PC-9 (cell line): ENCODE measurements around the gene CLPTM1L. TPM values are rescaled to one million over a fixed set of nuclear protein-coding genes. Genes with fewer than 3 reads are reported as not detected.

ENCODE experiments used
- BruUV-seq: library from RNA; stranded (reverse); fragments of 400-500 nt; replicated peaks from 2 replicates; lab custom pipeline; 2021; lab: Mats Ljungman, UMichigan
- CTCF ChIA-PET: fragments of 300-600 bp; sonication (Branson Sonifier 250); formaldehyde crosslinking; loops from one replicate; lab custom pipeline; 2022; ENCODE audit warnings: antibody characterized with exemption; lab: Charles Lee
- POLR2A ChIA-PET: fragments of 300-600 bp; sonication (Branson Sonifier 250); formaldehyde crosslinking; loops from one replicate; lab custom pipeline; 2022; ENCODE audit warnings: antibody characterized with exemption; ENCODE audit not compliant: unreplicated experiment; lab: Charles Lee
- DNase-seq, 2 experiments: peaks; one replicate each; pipeline versions ENCODE4 v3.0.0 to v3.0.0-alpha.2; 2015 to 2022; ENCODE audit warnings: mixed read lengths in 1 of 2
- H2AFZ ChIP-seq: fragments of 200-600 bp; sonication (generic); 2 replicates; pipeline ENCODE4 v1.8.1; 2017; ENCODE audit warnings: antibody characterized with exemption
- H3F3A ChIP-seq: fragments of 200-600 bp; sonication (generic); 2 replicates; pipeline ENCODE4 v1.8.1; 2017; ENCODE audit warnings: antibody characterized with exemption, mild to moderate bottlenecking, low read depth; ENCODE audit not compliant: insufficient read depth
- H3K27ac ChIP-seq: fragments of 200-600 bp; sonication (generic); 2 replicates; pipeline ENCODE4 v1.6.1; 2016; ENCODE audit warnings: mixed run types
- H3K27me3 ChIP-seq: fragments of 200-600 bp; sonication (generic); 2 replicates; pipeline ENCODE4 v1.6.1; 2016; ENCODE audit warnings: low read depth, mixed run types; ENCODE audit not compliant: insufficient read depth
- H3K36me3 ChIP-seq: fragments of 200-600 bp; sonication (generic); 2 replicates; pipeline ENCODE4 v1.6.1; 2016; ENCODE audit warnings: low read depth, mixed run types
- H3K4me1 ChIP-seq: fragments of 200-600 bp; sonication (generic); replicated peaks from 2 replicates; pipeline ENCODE4 v1.6.1; 2016; ENCODE audit warnings: mixed run types; ENCODE audit not compliant: insufficient read depth
- H3K4me2 ChIP-seq: fragments of 200-600 bp; sonication (generic); 2 replicates; pipeline ENCODE4 v1.6.1; 2017; ENCODE audit warnings: mixed run types
- H3K4me3 ChIP-seq: fragments of 200-600 bp; sonication (generic); 2 replicates; pipeline ENCODE4 v1.6.1; 2016; ENCODE audit warnings: mixed run types
- H3K79me2 ChIP-seq: fragments of 200-600 bp; sonication (generic); 2 replicates; pipeline ENCODE4 v1.6.1; 2017; ENCODE audit warnings: low read depth, mixed run types
- H3K9me2 ChIP-seq: fragments of 200-600 bp; sonication (generic); 2 replicates; pipeline ENCODE4 v1.8.1; 2017; ENCODE audit warnings: mild to moderate bottlenecking; ENCODE audit not compliant: insufficient read depth
- H3K9me3 ChIP-seq: fragments of 200-600 bp; sonication (generic); 2 replicates; pipeline ENCODE4 v1.8.1; 2016; ENCODE audit warnings: low read depth; ENCODE audit not compliant: insufficient read depth
- H4K20me1 ChIP-seq: fragments of 200-600 bp; sonication (generic); 2 replicates; pipeline ENCODE4 v1.8.1; 2017; ENCODE audit not compliant: insufficient read depth
- EZH2 ChIP-seq: fragments of 200-600 bp; sonication (generic); IDR thresholded peaks from 2 replicates; pipeline ENCODE4 v1.8.0; 2017; ENCODE audit warnings: antibody characterized with exemption, low read depth
- intact Hi-C: fragments of 100-400 bp; cut with micrococcal nuclease; formaldehyde crosslinking; loops from one replicate; pipeline ENCODE4 v1.10.0; 2022; ENCODE audit not compliant: unreplicated experiment
- total RNA-seq: library from RNA; stranded (reverse); gene quantifications from 2 replicates; pipeline ENCODE4 v1.2.3, GENCODE V29; 2021
- TF ChIP-seq, protein P1 (sequence below): fragments of 200-600 bp; sonication (generic); conservative IDR thresholded peaks from 2 replicates; pipeline ENCODE4 v1.6.1; 2017; ENCODE audit warnings: mixed run types, antibody characterized with exemption, mild to moderate bottlenecking, moderate library complexity

CLPTM1L gene
- total RNA-seq, 1 experiment from 2014 or later, result 260 TPM

- ChIA-PET POLR2A (no interaction called here), CTCF (no interaction called here)
- Histone ChIP-seq H3K9me2 (no peaks in the 10 kb centered on the region), H2AFZ (no peak overlapping the region), H3K79me2 (no peaks in the 10 kb centered on the region), H3F3A (no peaks in the 10 kb centered on the region), H3K4me1 (no peaks in the 10 kb centered on the region), H3K4me2 (no peak overlapping the region), H3K27me3 (no peaks in the 10 kb centered on the region), H3K27ac (no peak overlapping the region), H3K9me3 (no peaks in the 10 kb centered on the region), H4K20me1 (no peaks in the 10 kb centered on the region), H3K36me3 (no peaks in the 10 kb centered on the region), H3K4me3 (no peak overlapping the region)
- TF ChIP-seq EZH2, result no peak
- TF ChIP-seq, protein P1, sequence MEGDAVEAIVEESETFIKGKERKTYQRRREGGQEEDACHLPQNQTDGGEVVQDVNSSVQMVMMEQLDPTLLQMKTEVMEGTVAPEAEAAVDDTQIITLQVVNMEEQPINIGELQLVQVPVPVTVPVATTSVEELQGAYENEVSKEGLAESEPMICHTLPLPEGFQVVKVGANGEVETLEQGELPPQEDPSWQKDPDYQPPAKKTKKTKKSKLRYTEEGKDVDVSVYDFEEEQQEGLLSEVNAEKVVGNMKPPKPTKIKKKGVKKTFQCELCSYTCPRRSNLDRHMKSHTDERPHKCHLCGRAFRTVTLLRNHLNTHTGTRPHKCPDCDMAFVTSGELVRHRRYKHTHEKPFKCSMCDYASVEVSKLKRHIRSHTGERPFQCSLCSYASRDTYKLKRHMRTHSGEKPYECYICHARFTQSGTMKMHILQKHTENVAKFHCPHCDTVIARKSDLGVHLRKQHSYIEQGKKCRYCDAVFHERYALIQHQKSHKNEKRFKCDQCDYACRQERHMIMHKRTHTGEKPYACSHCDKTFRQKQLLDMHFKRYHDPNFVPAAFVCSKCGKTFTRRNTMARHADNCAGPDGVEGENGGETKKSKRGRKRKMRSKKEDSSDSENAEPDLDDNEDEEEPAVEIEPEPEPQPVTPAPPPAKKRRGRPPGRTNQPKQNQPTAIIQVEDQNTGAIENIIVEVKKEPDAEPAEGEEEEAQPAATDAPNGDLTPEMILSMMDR, result no peak
- no peak for DNase-seq
- intact Hi-C loops, result no loop called here
- BruUV-seq, result no TSS peak
These were observed 70.4 kb downstream of the CLPTM1L start for GRCh38 chr5:1274471-1274870.

DNA sequence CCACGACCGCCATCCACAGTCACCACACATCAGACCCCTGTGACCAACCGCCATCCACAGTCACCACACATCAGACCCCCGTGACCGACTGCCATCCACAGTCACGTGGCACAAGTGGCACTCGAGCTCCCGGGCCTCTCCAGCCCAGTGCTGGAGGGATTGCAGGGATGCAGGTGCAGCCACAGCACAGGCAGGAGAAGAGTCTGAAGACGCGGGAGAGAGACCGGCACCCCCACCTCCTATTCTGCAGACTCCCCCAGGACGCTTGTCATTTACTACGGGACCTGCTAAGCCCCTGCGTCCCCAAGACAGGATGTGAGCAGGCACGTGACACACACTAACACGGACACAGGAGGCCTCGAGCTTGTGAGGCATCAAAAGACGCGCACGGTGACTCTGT lies 71.2 kb downstream of the CLPTM1L start:
- Histone ChIP-seq H3K9me3 (no peaks in the 10 kb centered on the region), H3K4me2 (no peak overlapping the region), H3K4me1 (no peaks in the 10 kb centered on the region), H3K27ac (no peak overlapping the region), H3K4me3 (no peak overlapping the region), H4K20me1 (no peaks in the 10 kb centered on the region), H3F3A (no peaks in the 10 kb centered on the region), H3K27me3 (no peaks in the 10 kb centered on the region), H3K79me2 (no peaks in the 10 kb centered on the region), H3K9me2 (no peaks in the 10 kb centered on the region), H3K36me3 (no peaks in the 10 kb centered on the region), H2AFZ (no peak overlapping the region)
- TF ChIP-seq EZH2, result no peak
- TF ChIP-seq, protein P1, result no peak
- ChIA-PET CTCF (no interaction called here), POLR2A (no interaction called here)
- BruUV-seq, result no TSS peak
- intact Hi-C loops, result no loop called here
- DNase-seq, result no peak

- ChIA-PET CTCF (no interaction called here), POLR2A (no interaction called here)
- H2AFZ ChIP-seq, result no peak overlapping the region
- H3K4me1 ChIP-seq, result no peaks in the 10 kb centered on the region
- no peak overlapping the region for H3K4me3 ChIP-seq
- no peaks in the 10 kb centered on the region for H3K27me3 ChIP-seq
- BruUV-seq, result no TSS peak
- DNase-seq, result no peak
- no peaks in the 10 kb centered on the region for H3F3A ChIP-seq
- H4K20me1 ChIP-seq, result no peaks in the 10 kb centered on the region
- intact Hi-C loops, result no loop called here
- H3K36me3 ChIP-seq, result no peaks in the 10 kb centered on the region
- H3K79me2 ChIP-seq, result no peaks in the 10 kb centered on the region
- H3K9me3 ChIP-seq, result no peaks in the 10 kb centered on the region
- no peak overlapping the region for H3K4me2 ChIP-seq
- TF ChIP-seq EZH2, result no peak
- TF ChIP-seq, protein P1, result no peak
- no peaks in the 10 kb centered on the region for H3K9me2 ChIP-seq
- no peak overlapping the region for H3K27ac ChIP-seq
These were observed 72.7 kb downstream of the CLPTM1L start for GRCh38 chr5:1272201-1272600.
